HepG2 (cell line): ENCODE measurements around the gene CCR9. TPM values are rescaled to one million over a fixed set of nuclear protein-coding genes. Genes with fewer than 3 reads are reported as not detected.

Source experiments
- ATAC-seq: fragments of 200-7000 bp; cut with Tn5 transposase; 3 replicates; pipeline ENCODE4 v1.9.1; 2020; ENCODE audit warnings: mild to moderate bottlenecking, moderate library complexity
- BruUV-seq: library from RNA; stranded (reverse); fragments of 400-500 nt; replicated peaks from 2 replicates; lab custom pipeline; 2021; lab: Mats Ljungman, UMichigan
- CTCF ChIA-PET: fragments of 300-600 bp; formaldehyde crosslinking; extraction: SDS; loops from one replicate; lab custom pipeline; 2021; ENCODE audit warnings: low total read pairs, inconsistent platforms, low intra/inter-chr PET ratio; lab: Yijun Ruan, JAX
- POLR2A ChIA-PET: fragments of 350-600 bp; sonication (Branson Sonifier 250); formaldehyde crosslinking; loops from one replicate; lab custom pipeline; 2020; ENCODE audit warnings: antibody characterized with exemption, inconsistent platforms; lab: Yijun Ruan, JAX
- DNase-seq: peaks from one replicate; pipeline ENCODE4 v3.0.0-alpha.2; 2015; ENCODE audit warnings: low spot score
- FAIRE-seq: peaks from 3 replicates; lab custom pipeline; 2011; peaks lifted over from hg19 to GRCh38; lab: Jason Lieb, UNC
- H2AFZ ChIP-seq: one replicate; pipeline ENCODE4 v1.6.1; 2011; ENCODE audit warnings: low read length, inconsistent platforms
- H3K27ac ChIP-seq: fragments of 300-600 bp; 3 replicates; pipeline ENCODE4 v1.8.0; 2011; ENCODE audit warnings: mixed run types, mild to moderate bottlenecking, mixed read lengths, low read length, inconsistent platforms; ENCODE audit not compliant: insufficient read depth; ENCODE audit errors: extremely low read length
- H3K27me3 ChIP-seq, 2 experiments: fragments of 200-600 bp in 1 of 2; 2 replicates in 1 of 2; 3 replicates in 1 of 2; pipeline versions ENCODE4 v1.6.0 to v1.8.0; 2011; ENCODE audit warnings: low read length in 2 of 2, mild to moderate bottlenecking in 2 of 2, moderate library complexity in 2 of 2, inconsistent platforms in 1 of 2; ENCODE audit not compliant: insufficient read depth in 2 of 2, control insufficient read depth in 1 of 2
- H3K36me3 ChIP-seq, 2 experiments: fragments of 200-600 bp in 1 of 2; replicated peaks in 1 of 2; 2 replicates in 1 of 2; 3 replicates in 1 of 2; pipeline versions ENCODE4 v1.5.1 to v1.8.0; 2011; ENCODE audit warnings: low read length in 2 of 2, inconsistent platforms in 1 of 2; ENCODE audit not compliant: insufficient read depth in 2 of 2, control insufficient read depth in 1 of 2
- H3K4me1 ChIP-seq: 2 replicates; pipeline ENCODE4 v1.5.1; 2012; ENCODE audit warnings: low read length, inconsistent platforms; ENCODE audit not compliant: insufficient read depth
- H3K4me2 ChIP-seq: 2 replicates; pipeline ENCODE4 v1.6.0; 2011; ENCODE audit warnings: low read depth, low read length, inconsistent platforms
- H3K4me3 ChIP-seq, 3 experiments: fragments of 200-600 bp in 1 of 3; sonication (generic), shearing (Covaris generic) in 1 of 3; replicated peaks in 1 of 3; 2 replicates each; pipeline ENCODE4 v1.5.1; 2011 to 2016; ENCODE audit warnings: low read length in 3 of 3, inconsistent platforms in 2 of 3, low read depth in 2 of 3, mild to moderate bottlenecking in 2 of 3, control low read depth in 1 of 3, mixed read lengths in 1 of 3; ENCODE audit not compliant: insufficient read depth in 1 of 3
- H3K79me2 ChIP-seq: one replicate; pipeline ENCODE4 v1.6.1; 2011; ENCODE audit warnings: low read length, inconsistent platforms; ENCODE audit not compliant: insufficient read depth
- H3K9ac ChIP-seq: 2 replicates; pipeline ENCODE4 v1.6.0; 2011; ENCODE audit warnings: mild to moderate bottlenecking, low read depth, low read length, inconsistent platforms; ENCODE audit not compliant: insufficient read depth
- H3K9me3 ChIP-seq: 2 replicates; pipeline ENCODE4 v1.5.1; 2012; ENCODE audit warnings: mild to moderate bottlenecking, low read length
- H4K20me1 ChIP-seq: 2 replicates; pipeline ENCODE4 v1.6.0; 2011; ENCODE audit warnings: inconsistent platforms, mild to moderate bottlenecking, low read length, moderate library complexity; ENCODE audit not compliant: insufficient read depth
- RAD21 ChIP-seq: fragments of 450-650 bp; formaldehyde crosslinking; IDR thresholded peaks from 2 replicates; pipeline ENCODE4 v1.5.0; 2020; ENCODE audit warnings: mild to moderate bottlenecking
- SMC3 ChIP-seq: IDR thresholded peaks from 2 replicates; pipeline ENCODE4 v1.6.1; 2011; ENCODE audit warnings: low read length, improper control_type of control experiment
- SP1 ChIP-seq, 2 experiments: fragments of 450-650 bp in 1 of 2; sonication (generic) in 1 of 2; formaldehyde crosslinking in 1 of 2; IDR thresholded peaks; 2 replicates each; pipeline versions ENCODE4 v1.4.0 to v1.6.1; 2016 to 2020; ENCODE audit warnings: missing genetic modification reagents in 1 of 2
- STAG1 ChIP-seq: sonication (generic); formaldehyde crosslinking; IDR thresholded peaks from 2 replicates; pipeline ENCODE4 v1.4.0; 2020; ENCODE audit warnings: missing genetic modification reagents
- WGBS: methylation state at CpG from one replicate; pipeline ENCODE4 v1.1.6; 2017; ENCODE audit warnings: low lambda C conversion rate; 5-methylcytosine and 5-hydroxymethylcytosine counted together
- in situ Hi-C: cut with HindIII; loops from 2 replicates; pipeline ENCODE4 v1.10.0; 2017; ENCODE audit warnings: low pct_unique_long_range_greater_than_20kb; ENCODE audit not compliant: extremely low pct_ligation_motif_present
- intact Hi-C: fragments of 100-400 bp; cut with micrococcal nuclease; formaldehyde crosslinking; loops from one replicate; pipeline ENCODE4 v1.10.0; 2022; ENCODE audit not compliant: unreplicated experiment
- polyA plus RNA-seq, 8 experiments: library from polyadenylated mRNA; depleted of rRNA in 3 of 8; stranded (reverse) in 7 of 8; unstranded in 1 of 8; fragments of >200 nt; fragmentation: Illumina TruSeq in 4 of 8; extraction: Trizol in 4 of 8; gene quantifications; 2 replicates each; pipeline versions ENCODE4 v1.2.1 to v1.2.3, GENCODE V29; 2011 to 2016; ENCODE audit warnings: low read depth in 4 of 8, missing spikeins in 1 of 8, mixed read lengths in 1 of 8; ENCODE audit not compliant: insufficient read depth in 1 of 8
- total RNA-seq, 5 experiments: library from RNA; depleted of rRNA; stranded (reverse); fragments of >200 nt; fragmentation: Illumina TruSeq; extraction: Trizol; gene quantifications; 2 replicates each; pipeline ENCODE4 v1.2.3, GENCODE V29; 2016; ENCODE audit warnings: low read depth in 1 of 5
- TF ChIP-seq, protein P1 (sequence below): sonication (generic); formaldehyde crosslinking; IDR thresholded peaks from 2 replicates; pipeline ENCODE4 v1.9.0; 2021; ENCODE audit warnings: missing genetic modification reagents, borderline replicate concordance
- TF ChIP-seq, protein P2 (sequence below): sonication (generic); formaldehyde crosslinking; IDR thresholded peaks from 2 replicates; pipeline ENCODE4 v1.5.0; 2020; ENCODE audit warnings: mild to moderate bottlenecking, missing genetic modification reagents, moderate library complexity

The CCR9 gene
- total and polyA plus RNA-seq, 2 of the 13 experiments (the other 11 are each of a cell fraction or from before 2014, with no cell fraction given): not detected

DNA sequence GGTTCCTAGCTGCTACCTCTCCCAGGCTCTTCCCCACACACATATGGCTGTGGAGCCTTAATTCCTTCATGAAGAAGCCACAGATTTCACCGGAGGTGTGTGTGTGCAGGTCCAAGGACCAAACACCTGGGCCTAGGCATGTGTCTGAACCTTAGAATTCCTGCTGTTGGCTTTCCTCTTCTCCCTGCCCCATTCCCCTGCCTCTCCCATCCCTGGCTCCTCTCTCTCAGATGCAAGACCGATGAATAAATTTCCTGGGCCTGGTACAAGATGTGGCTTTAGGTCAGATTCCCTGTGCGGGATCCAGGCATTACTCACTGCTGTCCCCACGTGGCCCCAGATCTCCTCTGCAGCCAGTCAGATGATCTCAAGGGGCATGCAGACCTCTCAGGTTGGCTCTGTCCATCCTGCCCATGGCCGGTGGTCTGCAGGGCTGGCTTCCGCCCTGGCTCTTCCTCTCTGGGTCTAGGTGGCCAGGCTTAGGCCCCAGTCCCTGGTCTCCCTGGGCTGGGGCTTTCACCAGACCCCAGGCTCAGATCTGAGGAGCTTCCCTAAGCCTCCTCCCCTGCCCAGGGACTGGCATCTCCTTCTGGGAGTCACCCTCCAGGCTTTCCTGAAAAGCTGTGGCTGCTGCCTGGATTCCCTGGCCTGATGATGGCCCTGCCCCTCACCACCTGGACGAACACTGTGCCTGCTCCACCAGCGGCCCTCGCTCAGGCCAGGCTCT lies 20.5 kb downstream of the CCR9 start:
- BruUV-seq: no TSS peak
- H3K79me2 ChIP-seq: no peaks in the 10 kb centered on the region
- peaks cover 8% of the 10 kb centered on the region; the same call in 1 of the 2 replicates for H3K4me1 ChIP-seq
- H3K36me3 ChIP-seq: no peaks in the 10 kb centered on the region
- CTCF ChIA-PET: interaction anchor here (2.0 kb wide), 1 partner anchor 146 kb away, joined by 9 read pairs; no protein-coding TSS in a partner anchor
- H3K4me3 ChIP-seq: no peak overlapping the region
- no peaks in the 10 kb centered on the region for H3K27me3 ChIP-seq
- in situ Hi-C loops: loop anchor here (25.0 kb wide), 1 partner anchor 670 kb away; the partner anchor contains the start of gene TMEM158
- no peaks in the 10 kb centered on the region for H4K20me1 ChIP-seq
- FAIRE-seq: no peak
- H3K4me2 ChIP-seq: no peak overlapping the region
- 25% methylated on average over 5 of the region's 9 CpGs for WGBS
- intact Hi-C loops: no loop called here
- TF ChIP-seq SP1 (IDR thresholded peaks at IDR 0.05): no peak
- TF ChIP-seq SP1 (CRISPR knock-in tag; IDR thresholded peaks at IDR 0.05): no peak
- TF ChIP-seq, protein P1, sequence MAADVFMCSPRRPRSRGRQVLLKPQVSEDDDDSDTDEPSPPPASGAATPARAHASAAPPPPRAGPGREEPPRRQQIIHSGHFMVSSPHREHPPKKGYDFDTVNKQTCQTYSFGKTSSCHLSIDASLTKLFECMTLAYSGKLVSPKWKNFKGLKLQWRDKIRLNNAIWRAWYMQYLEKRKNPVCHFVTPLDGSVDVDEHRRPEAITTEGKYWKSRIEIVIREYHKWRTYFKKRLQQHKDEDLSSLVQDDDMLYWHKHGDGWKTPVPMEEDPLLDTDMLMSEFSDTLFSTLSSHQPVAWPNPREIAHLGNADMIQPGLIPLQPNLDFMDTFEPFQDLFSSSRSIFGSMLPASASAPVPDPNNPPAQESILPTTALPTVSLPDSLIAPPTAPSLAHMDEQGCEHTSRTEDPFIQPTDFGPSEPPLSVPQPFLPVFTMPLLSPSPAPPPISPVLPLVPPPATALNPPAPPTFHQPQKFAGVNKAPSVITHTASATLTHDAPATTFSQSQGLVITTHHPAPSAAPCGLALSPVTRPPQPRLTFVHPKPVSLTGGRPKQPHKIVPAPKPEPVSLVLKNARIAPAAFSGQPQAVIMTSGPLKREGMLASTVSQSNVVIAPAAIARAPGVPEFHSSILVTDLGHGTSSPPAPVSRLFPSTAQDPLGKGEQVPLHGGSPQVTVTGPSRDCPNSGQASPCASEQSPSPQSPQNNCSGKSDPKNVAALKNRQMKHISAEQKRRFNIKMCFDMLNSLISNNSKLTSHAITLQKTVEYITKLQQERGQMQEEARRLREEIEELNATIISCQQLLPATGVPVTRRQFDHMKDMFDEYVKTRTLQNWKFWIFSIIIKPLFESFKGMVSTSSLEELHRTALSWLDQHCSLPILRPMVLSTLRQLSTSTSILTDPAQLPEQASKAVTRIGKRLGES: no peak
- TF ChIP-seq RAD21 (CRISPR knock-in tag): 0 out of 2 replicates have a peak, but pooled peaks have one; percentile 20
- TF ChIP-seq, protein P2, sequence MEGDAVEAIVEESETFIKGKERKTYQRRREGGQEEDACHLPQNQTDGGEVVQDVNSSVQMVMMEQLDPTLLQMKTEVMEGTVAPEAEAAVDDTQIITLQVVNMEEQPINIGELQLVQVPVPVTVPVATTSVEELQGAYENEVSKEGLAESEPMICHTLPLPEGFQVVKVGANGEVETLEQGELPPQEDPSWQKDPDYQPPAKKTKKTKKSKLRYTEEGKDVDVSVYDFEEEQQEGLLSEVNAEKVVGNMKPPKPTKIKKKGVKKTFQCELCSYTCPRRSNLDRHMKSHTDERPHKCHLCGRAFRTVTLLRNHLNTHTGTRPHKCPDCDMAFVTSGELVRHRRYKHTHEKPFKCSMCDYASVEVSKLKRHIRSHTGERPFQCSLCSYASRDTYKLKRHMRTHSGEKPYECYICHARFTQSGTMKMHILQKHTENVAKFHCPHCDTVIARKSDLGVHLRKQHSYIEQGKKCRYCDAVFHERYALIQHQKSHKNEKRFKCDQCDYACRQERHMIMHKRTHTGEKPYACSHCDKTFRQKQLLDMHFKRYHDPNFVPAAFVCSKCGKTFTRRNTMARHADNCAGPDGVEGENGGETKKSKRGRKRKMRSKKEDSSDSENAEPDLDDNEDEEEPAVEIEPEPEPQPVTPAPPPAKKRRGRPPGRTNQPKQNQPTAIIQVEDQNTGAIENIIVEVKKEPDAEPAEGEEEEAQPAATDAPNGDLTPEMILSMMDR (CRISPR knock-in tag): peak; percentile 73
- peak; percentile 54 for TF ChIP-seq STAG1
- TF ChIP-seq SMC3: peak; percentile 42; the same call in 1 of the 2 replicates
- TF ChIP-seq, all 625 proteins: peak for 4
- H3K27ac ChIP-seq: no peak overlapping the region
- H3K9ac ChIP-seq: no peak overlapping the region
- peak; percentile 92 for ATAC-seq
- H3K9me3 ChIP-seq: no peaks in the 10 kb centered on the region
- H2AFZ ChIP-seq: no peak overlapping the region
- peak; percentile 8 for DNase-seq
- POLR2A ChIA-PET: no interaction called here
